Parathyroid adenoma (tissue), 2 donors: ENCODE results near the gene PGAM2.

Experiments
- H2AFZ ChIP-seq: fragments of 300-600 bp; sonication (generic); one replicate; pipeline ENCODE4 v1.7.0; 2017; ENCODE audit warnings: antibody characterized with exemption, mild to moderate bottlenecking
- H3K27ac ChIP-seq: fragments of 300-600 bp; sonication (generic); one replicate; pipeline ENCODE4 v1.7.0; 2017
- H3K27me3 ChIP-seq: fragments of 300-600 bp; sonication (generic); one replicate; pipeline ENCODE4 v1.7.0; 2017; ENCODE audit warnings: low read length; ENCODE audit not compliant: control insufficient read depth, insufficient read depth
- H3K36me3 ChIP-seq: fragments of 300-600 bp; sonication (generic); one replicate; pipeline ENCODE4 v1.7.0; 2017; ENCODE audit warnings: low read length; ENCODE audit not compliant: control insufficient read depth, insufficient read depth
- H3K4me1 ChIP-seq: fragments of 300-600 bp; sonication (generic); one replicate; pipeline ENCODE4 v1.7.0; 2017; ENCODE audit warnings: control low read depth
- H3K4me2 ChIP-seq: fragments of 300-600 bp; sonication (generic); one replicate; pipeline ENCODE4 v1.7.0; 2017; ENCODE audit warnings: low read length
- H3K4me3 ChIP-seq: fragments of 300-600 bp; sonication (generic); one replicate; pipeline ENCODE4 v1.7.0; 2017; ENCODE audit warnings: low read depth, low read length
- H3K79me2 ChIP-seq: fragments of 300-600 bp; sonication (generic); one replicate; pipeline ENCODE4 v1.7.0; 2017; ENCODE audit warnings: control low read depth
- H3K9ac ChIP-seq: fragments of 300-600 bp; sonication (generic); one replicate; pipeline ENCODE4 v1.7.0; 2017; ENCODE audit warnings: mild to moderate bottlenecking
- H3K9me3 ChIP-seq: fragments of 300-600 bp; sonication (generic); one replicate; pipeline ENCODE4 v1.7.0; 2017; ENCODE audit warnings: low read length; ENCODE audit not compliant: control insufficient read depth
- CTCF ChIP-seq: fragments of 300-600 bp; sonication (generic); IDR thresholded peaks from one replicate; pipeline ENCODE4 v1.7.0; 2017; ENCODE audit warnings: antibody characterized with exemption, mild to moderate bottlenecking
- donor health status: primary hyperparathyroidism.

Gene PGAM2

GRCh38 chr7:44087911-44088838, 22.8 kb upstream of the PGAM2 start:
- Histone ChIP-seq H2AFZ (no peak overlapping the region), H3K27ac (peak overlapping the region; percentile 24), H3K79me2 (no peaks in the 10 kb centered on the region), H3K9me3 (no peaks in the 10 kb centered on the region), H3K27me3 (no peaks in the 10 kb centered on the region), H3K4me3 (no peak overlapping the region), H3K36me3 (no peaks in the 10 kb centered on the region), H3K4me2 (no peak overlapping the region), H3K4me1 (no peaks in the 10 kb centered on the region), H3K9ac (no peak overlapping the region)
- no peak for TF ChIP-seq CTCF

GRCh38 chr7:44086627-44087026, 21.3 kb upstream of the PGAM2 start:
- no peaks in the 10 kb centered on the region for H3K79me2 ChIP-seq
- no peak overlapping the region for H3K9ac ChIP-seq
- no peak overlapping the region for H2AFZ ChIP-seq
- H3K27ac ChIP-seq = no peak overlapping the region
- H3K36me3 ChIP-seq = no peaks in the 10 kb centered on the region
- H3K9me3 ChIP-seq = no peaks in the 10 kb centered on the region
- no peaks in the 10 kb centered on the region for H3K27me3 ChIP-seq
- no peak overlapping the region for H3K4me2 ChIP-seq
- no peak for TF ChIP-seq CTCF
- H3K4me3 ChIP-seq = no peak overlapping the region
- no peaks in the 10 kb centered on the region for H3K4me1 ChIP-seq

- Histone ChIP-seq H3K9ac (no peak overlapping the region), H2AFZ (no peak overlapping the region), H3K4me3 (no peak overlapping the region), H3K36me3 (no peaks in the 10 kb centered on the region), H3K27me3 (no peaks in the 10 kb centered on the region), H3K79me2 (no peaks in the 10 kb centered on the region), H3K27ac (no peak overlapping the region), H3K9me3 (no peaks in the 10 kb centered on the region), H3K4me1 (no peaks in the 10 kb centered on the region), H3K4me2 (no peak overlapping the region)
- no peak for TF ChIP-seq CTCF
Observed at GRCh38 chr7:44085546-44085945, 20.2 kb upstream of the PGAM2 start.

- Histone ChIP-seq H3K4me2 (no peak overlapping the region), H3K9me3 (no peaks in the 10 kb centered on the region), H3K9ac (no peak overlapping the region), H3K4me3 (no peak overlapping the region), H3K27ac (no peak overlapping the region), H2AFZ (no peak overlapping the region), H3K79me2 (no peaks in the 10 kb centered on the region), H3K27me3 (no peaks in the 10 kb centered on the region), H3K4me1 (no peaks in the 10 kb centered on the region), H3K36me3 (no peaks in the 10 kb centered on the region)
- TF ChIP-seq CTCF = no peak
Observed at GRCh38 chr7:44084701-44085100, 19.3 kb upstream of the PGAM2 start.

GRCh38 chr7:44083796-44084195, 18.4 kb upstream of the PGAM2 start:
- no peaks in the 10 kb centered on the region for H3K36me3 ChIP-seq
- no peak overlapping the region for H3K4me2 ChIP-seq
- no peak overlapping the region for H3K4me3 ChIP-seq
- H3K4me1 ChIP-seq = no peaks in the 10 kb centered on the region
- H2AFZ ChIP-seq = no peak overlapping the region
- no peak overlapping the region for H3K27ac ChIP-seq
- TF ChIP-seq CTCF = no peak
- H3K9ac ChIP-seq = no peak overlapping the region
- no peaks in the 10 kb centered on the region for H3K27me3 ChIP-seq
- no peaks in the 10 kb centered on the region for H3K9me3 ChIP-seq
- H3K79me2 ChIP-seq = no peaks in the 10 kb centered on the region
